Tibial nerve (tissue), 4 donors: Measurements from ENCODE around the gene EMID1.

Source experiments
- CTCF ChIP-seq, 5 experiments: fragments of 200-600 bp in 3 of 5; fragments of 450-650 bp in 2 of 5; sonication (generic) in 3 of 5; IDR thresholded peaks; one replicate each; pipeline ENCODE4 v1.5.1; 2016 to 2019; ENCODE audit warnings: antibody characterized with exemption in 5 of 5, mild to moderate bottlenecking in 3 of 5, moderate library complexity in 2 of 5
- EP300 ChIP-seq, 2 donors: sonication (generic); formaldehyde crosslinking; IDR thresholded peaks; one replicate each; pipeline ENCODE4 v1.6.1; 2017; ENCODE audit warnings: antibody characterized with exemption in 2 of 2, mild to moderate bottlenecking in 1 of 2

- TF ChIP-seq CTCF (IDR thresholded peaks at IDR 0.05) (no peak), EP300 (IDR thresholded peaks at IDR 0.05) (no peak)
Measured at GRCh38 chr22:29277927-29278326, 72.2 kb downstream of the EMID1 start.
